Mammary epithelial cell (primary cell): Measurements from ENCODE around the gene PLK2.

Source experiments
- EZH2 ChIP-seq: IDR thresholded peaks from 2 replicates; pipeline ENCODE4 v1.6.1; 2012; ENCODE audit warnings: low read length, inconsistent platforms, borderline replicate concordance
- TF ChIP-seq, protein P1 (sequence below), 2 donors: IDR thresholded peaks in 1 of 2; conservative IDR thresholded peaks in 1 of 2; 2 replicates each; pipeline ENCODE4 v1.5.1; 2011 to 2012; ENCODE audit warnings: inconsistent platforms in 2 of 2, low read length in 2 of 2, mild to moderate bottlenecking in 2 of 2, control low read depth in 1 of 2, low read depth in 1 of 2; ENCODE audit not compliant: insufficient read depth in 1 of 2; ENCODE audit errors: extremely low read depth in 1 of 2

DNA sequence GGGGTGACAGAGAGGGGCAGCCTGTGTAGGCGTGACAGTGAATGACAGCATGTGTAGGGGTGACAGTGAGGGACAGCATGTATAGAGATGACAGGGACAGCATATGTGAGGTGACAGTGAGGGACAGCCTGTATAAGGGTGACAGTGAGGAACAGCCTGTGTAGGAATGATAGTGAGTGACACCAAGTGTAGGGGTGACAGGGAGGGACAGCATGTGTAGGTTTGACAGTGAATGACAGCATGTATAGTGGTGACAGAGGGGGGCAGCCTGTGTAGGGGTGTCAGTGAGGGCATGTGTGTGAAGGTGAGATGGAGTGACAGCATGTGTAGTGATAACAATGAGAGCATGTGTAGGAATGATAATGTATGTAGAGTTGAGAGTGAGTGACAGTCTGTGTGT, 22.6 kb upstream of the PLK2 start:
- TF ChIP-seq EZH2, result no peak
- TF ChIP-seq, protein P1, sequence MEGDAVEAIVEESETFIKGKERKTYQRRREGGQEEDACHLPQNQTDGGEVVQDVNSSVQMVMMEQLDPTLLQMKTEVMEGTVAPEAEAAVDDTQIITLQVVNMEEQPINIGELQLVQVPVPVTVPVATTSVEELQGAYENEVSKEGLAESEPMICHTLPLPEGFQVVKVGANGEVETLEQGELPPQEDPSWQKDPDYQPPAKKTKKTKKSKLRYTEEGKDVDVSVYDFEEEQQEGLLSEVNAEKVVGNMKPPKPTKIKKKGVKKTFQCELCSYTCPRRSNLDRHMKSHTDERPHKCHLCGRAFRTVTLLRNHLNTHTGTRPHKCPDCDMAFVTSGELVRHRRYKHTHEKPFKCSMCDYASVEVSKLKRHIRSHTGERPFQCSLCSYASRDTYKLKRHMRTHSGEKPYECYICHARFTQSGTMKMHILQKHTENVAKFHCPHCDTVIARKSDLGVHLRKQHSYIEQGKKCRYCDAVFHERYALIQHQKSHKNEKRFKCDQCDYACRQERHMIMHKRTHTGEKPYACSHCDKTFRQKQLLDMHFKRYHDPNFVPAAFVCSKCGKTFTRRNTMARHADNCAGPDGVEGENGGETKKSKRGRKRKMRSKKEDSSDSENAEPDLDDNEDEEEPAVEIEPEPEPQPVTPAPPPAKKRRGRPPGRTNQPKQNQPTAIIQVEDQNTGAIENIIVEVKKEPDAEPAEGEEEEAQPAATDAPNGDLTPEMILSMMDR (conservative IDR thresholded peaks at IDR 0.05 in 1 of 2, IDR thresholded peaks at IDR 0.05 in 1 of 2; ENCODE audit: extremely low read depth in 1 of 2, insufficient read depth in 1 of 2, low read depth in 1 of 2, low read length in 2 of 2), result no peak
